Inferior parietal cortex (tissue), 1 donor: Measurements from ENCODE around the gene WDR20.
"Not testable (repeated sequence)": the region's sequence is repeated elsewhere in the genome, so short reads cannot be mapped to it uniquely, and the experiment has no call there.

Source experiments
- DNase-seq: peaks from one replicate; pipeline ENCODE4 v3.0.0-alpha.2; 2016; ENCODE audit errors: extremely low spot score

The WDR20 gene

GRCh38 chr14:102139286-102140026, at the start of gene WDR20:
WDR20 (plus strand) TSS chr14:102139897; CDS start chr14:102139924, 27 bp downstream.
- DNase-seq = peak; percentile 98

- DNase-seq = no peak
These were observed 49.0 kb upstream of the WDR20 start for GRCh38 chr14:102090713-102091112.

GRCh38 chr14:102092806-102093205, 46.9 kb upstream of the WDR20 start:
- DNase-seq = no peak

- no peak for DNase-seq
These were observed 45.6 kb upstream of the WDR20 start for GRCh38 chr14:102094101-102094500.

- no peak for DNase-seq
These were observed 44.3 kb upstream of the WDR20 start for GRCh38 chr14:102095231-102095870.

GRCh38 chr14:102095871-102096568, 43.7 kb upstream of the WDR20 start:
- no peak for DNase-seq

GRCh38 chr14:102096569-102097188, 43.0 kb upstream of the WDR20 start:
- DNase-seq = peak; percentile 95

GRCh38 chr14:102097441-102098135, 42.1 kb upstream of the WDR20 start:
- no peak for DNase-seq

GRCh38 chr14:102103062-102103695, 36.5 kb upstream of the WDR20 start:
- no peak for DNase-seq

- DNase-seq = no peak
These were observed 34.3 kb upstream of the WDR20 start for GRCh38 chr14:102105369-102105768.

GRCh38 chr14:102109332-102109731, 30.4 kb upstream of the WDR20 start:
- DNase-seq = not testable (repeated sequence)

- DNase-seq = no peak
These were observed 28.6 kb upstream of the WDR20 start for GRCh38 chr14:102111101-102111500.

GRCh38 chr14:102116361-102117180, 23.1 kb upstream of the WDR20 start:
- no peak for DNase-seq

- DNase-seq = no peak
These were observed 21.8 kb upstream of the WDR20 start for GRCh38 chr14:102117852-102118251.

- no peak for DNase-seq
These were observed 18.8 kb upstream of the WDR20 start for GRCh38 chr14:102120888-102121287.

- no peak for DNase-seq
These were observed 18.1 kb upstream of the WDR20 start for GRCh38 chr14:102121567-102121966.

GRCh38 chr14:102124419-102124818, 15.3 kb upstream of the WDR20 start:
- no peak for DNase-seq

- no peak for DNase-seq
These were observed 14.2 kb upstream of the WDR20 start for GRCh38 chr14:102125546-102125945.

- DNase-seq = no peak
These were observed 12.8 kb upstream of the WDR20 start for GRCh38 chr14:102126807-102127455.

GRCh38 chr14:102131741-102132140, 8.0 kb upstream of the WDR20 start:
- no peak for DNase-seq
